H1 (cell line): ENCODE results near the gene ZNF593.

ENCODE experiments used
- CTCF ChIP-seq, 3 experiments: IDR thresholded peaks; 1 replicate in 2 of 3; 2 replicates in 1 of 3; pipeline versions ENCODE4 v1.5.1 to v1.6.1; 2011; ENCODE audit warnings: low read length in 3 of 3, mild to moderate bottlenecking in 3 of 3, inconsistent platforms in 2 of 3, low read depth in 1 of 3, moderate library complexity in 1 of 3; ENCODE audit not compliant: insufficient read depth in 1 of 3; ENCODE audit errors: control extremely low read depth in 1 of 3
- EP300 ChIP-seq, 2 experiments: IDR thresholded peaks; 1 replicate in 1 of 2; 2 replicates in 1 of 2; pipeline ENCODE4 v1.6.1; 2011 to 2012; ENCODE audit warnings: low read depth in 2 of 2, low read length in 2 of 2, mild to moderate bottlenecking in 2 of 2, borderline replicate concordance in 1 of 2, inconsistent platforms in 1 of 2, moderate library complexity in 1 of 2
- EZH2 ChIP-seq: fragments of 200-600 bp; sonication (generic); IDR thresholded peaks from 2 replicates; pipeline ENCODE4 v1.7.1; 2012; ENCODE audit warnings: low read depth, mild to moderate bottlenecking, moderate library complexity, low read length, inconsistent platforms; ENCODE audit not compliant: severe bottlenecking
- FOSL1 ChIP-seq: IDR thresholded peaks from 2 replicates; pipeline ENCODE4 v1.6.1; 2011; ENCODE audit warnings: mild to moderate bottlenecking, low read depth, low read length, moderate library complexity; ENCODE audit not compliant: insufficient read depth
- POLR2A ChIP-seq, 2 experiments: IDR thresholded peaks; 1 replicate in 1 of 2; 2 replicates in 1 of 2; pipeline ENCODE4 v1.6.1; 2011; ENCODE audit warnings: low read depth in 2 of 2, low read length in 2 of 2, mild to moderate bottlenecking in 2 of 2; ENCODE audit errors: control extremely low read depth in 1 of 2
- RAD21 ChIP-seq, 2 experiments: IDR thresholded peaks in 1 of 2; conservative IDR thresholded peaks in 1 of 2; 2 replicates each; pipeline ENCODE4 v1.6.1; 2011; ENCODE audit warnings: low read depth in 2 of 2, low read length in 2 of 2, improper control_type of control experiment in 1 of 2, inconsistent platforms in 1 of 2, mild to moderate bottlenecking in 1 of 2, moderate library complexity in 1 of 2
- SRF ChIP-seq: IDR thresholded peaks from 2 replicates; pipeline ENCODE4 v1.6.1; 2011; ENCODE audit warnings: mild to moderate bottlenecking, low read depth, low read length, moderate library complexity
- TAF1 ChIP-seq: IDR thresholded peaks from 2 replicates; pipeline ENCODE4 v1.6.1; 2011; ENCODE audit warnings: mild to moderate bottlenecking, low read depth, low read length
- TEAD4 ChIP-seq: IDR thresholded peaks from 2 replicates; pipeline ENCODE4 v1.6.1; 2012; ENCODE audit warnings: low read depth, low read length, inconsistent platforms, mixed read lengths

- TF ChIP-seq CTCF (IDR thresholded peaks at IDR 0.05; ENCODE audit: control extremely low read depth in 1 of 3, insufficient read depth in 1 of 3, low read depth in 1 of 3, low read length in 3 of 3) (no peak), TAF1 (no peak), TEAD4 (no peak), EP300 (IDR thresholded peaks at IDR 0.05; ENCODE audit: borderline replicate concordance in 1 of 2, low read depth in 2 of 2, low read length in 2 of 2) (no peak), FOSL1 (no peak), SRF (no peak), EZH2 (no peak), RAD21 (IDR thresholded peaks at IDR 0.05 in 1 of 2, conservative IDR thresholded peaks at IDR 0.05 in 1 of 2; ENCODE audit: low read depth in 2 of 2, low read length in 2 of 2) (no peak), POLR2A (IDR thresholded peaks at IDR 0.05; ENCODE audit: control extremely low read depth in 1 of 2, low read depth in 2 of 2, low read length in 2 of 2) (no peak)
Measured at GRCh38 chr1:26132834-26133167, 36.9 kb upstream of the ZNF593 start.
